Heart left ventricle (tissue), 16 donors: ENCODE data around the gene TNFRSF4. TPM values are rescaled to one million over a fixed set of nuclear protein-coding genes. Genes with fewer than 3 reads are reported as not detected.

Source experiments
- ATAC-seq, 4 donors: fragments of 200-7000 bp; cut with Tn5 transposase; one replicate each; pipeline ENCODE4 v1.9.1; 2020 to 2022; ENCODE audit warnings: moderate library complexity in 4 of 4, mild to moderate bottlenecking in 3 of 4, moderate number of reproducible peaks in 1 of 4
- DNase-seq, 5 donors: peaks; one replicate each; pipeline ENCODE4 v3.0.0-alpha.2; 2020
- H3K27ac ChIP-seq, 12 donors: fragments of 200-600 bp; sonication (generic) in 4 of 12; one replicate each; pipeline versions ENCODE4 v1.5.0 to v1.8.0; 2016 to 2022; ENCODE audit warnings: mild to moderate bottlenecking in 2 of 12
- H3K27me3 ChIP-seq, 9 donors: fragments of 200-600 bp; sonication (generic) in 2 of 9; one replicate each; pipeline versions ENCODE4 v1.5.1 to v1.8.0; 2016 to 2022; ENCODE audit warnings: mild to moderate bottlenecking in 3 of 9
- H3K36me3 ChIP-seq, 9 donors: fragments of 200-600 bp; sonication (generic) in 2 of 9; one replicate each; pipeline versions ENCODE4 v1.5.0 to v1.8.0; 2018 to 2022; ENCODE audit warnings: mild to moderate bottlenecking in 2 of 9
- H3K4me1 ChIP-seq, 12 donors: fragments of 200-600 bp; sonication (generic) in 4 of 12; one replicate each; pipeline versions ENCODE4 v1.5.0 to v1.8.0; 2016 to 2022; ENCODE audit warnings: mild to moderate bottlenecking in 3 of 12
- H3K4me3 ChIP-seq, 12 donors: fragments of 200-600 bp; sonication (generic) in 4 of 12; one replicate each; pipeline versions ENCODE4 v1.5.0 to v1.8.0; 2017 to 2022; ENCODE audit warnings: mild to moderate bottlenecking in 9 of 12, moderate library complexity in 4 of 12
- H3K9me3 ChIP-seq, 12 donors: fragments of 200-600 bp; sonication (generic) in 4 of 12; one replicate each; pipeline versions ENCODE4 v1.5.0 to v1.8.0; 2016 to 2022; ENCODE audit warnings: mild to moderate bottlenecking in 1 of 12
- CTCF ChIP-seq, 12 donors: fragments of 200-600 bp; sonication (generic) in 4 of 12; IDR thresholded peaks; one replicate each; pipeline versions ENCODE4 v1.5.0 to v1.8.0; 2018 to 2022; ENCODE audit warnings: antibody characterized with exemption in 12 of 12, mild to moderate bottlenecking in 5 of 12
- POLR2A ChIP-seq, 2 donors: fragments of 450-650 bp; IDR thresholded peaks; one replicate each; pipeline ENCODE4 v1.6.1; 2017; ENCODE audit warnings: antibody characterized with exemption in 2 of 2, mild to moderate bottlenecking in 2 of 2, moderate library complexity in 2 of 2
- WGBS, 4 donors: extraction: QIAGEN DNeasy Blood & Tissue Kit in 2 of 4; methylation state at CpG; one replicate each; pipeline versions ENCODE4 v1.1.5 to v1.1.7; 2013 to 2018; 5-methylcytosine and 5-hydroxymethylcytosine counted together
- intact Hi-C, 10 donors: fragments of 100-400 bp; cut with DNase I; formaldehyde crosslinking; loops; one replicate each; pipeline versions ENCODE4 v1.11.1 to v1.14.2; 2022
- polyA plus RNA-seq, 2 donors: library from polyadenylated mRNA; stranded (reverse); fragments of 200-250 nt; gene quantifications; one replicate each; pipeline ENCODE4 v1.2.3, GENCODE V29; 2013
- total RNA-seq, 9 donors: library from RNA; depleted of rRNA in 2 of 9; stranded (reverse); fragments of >200 nt in 2 of 9; fragmentation: NEBNext Ultra II Directional in 3 of 9; extraction: Animal tissue kit (Norgen Biotek cat#: 25700) in 3 of 9; gene quantifications; one replicate each; pipeline versions ENCODE4 v1.1.0 to v1.2.4, GENCODE V29; 2016 to 2023
- donor health status: ischemic (EF 13 %, LVEDD 7.1; RV severe dilation, severe dysfunction).
- donor health status: healthy with polysubstance abuse.
- donor health status: DM: no; HTN: yes; CAD: no.
- donor health status: DM: no; HTN: no; CAD: no.
- donor health status: ischemic (EF 25% LVEDD 6.9; RV normal size, moderate dysfunction).
- donor health status: ischemic (EF 25% LVEDD 5.7; RV mildly dilated, moderate dysfunction).
- donor health status: healthy.
- donor health status: DM: yes; HTN: yes; CAD: no.
- donor health status: ischemic (EF 35%, LVEDD 5.7; RV mildly dilated, moderate dysfunction).
- donor health status: nonischemic (EF 11% LVEDD 7.7; RV severe dilation, severe dysfunction).
- donor health status: DM: yes; HTN: yes; CAD: no.
- donor health status: PGD.
- donor health status: ischemic (EF 29% LVEDD 5.4; RV normal size, mild dysfunction).
- donor health status: nonischemic (EF 23%, LVEDD 6.1; RV moderate dilation, normal function).

The TNFRSF4 gene
- total and polyA plus RNA-seq, 11 donors = 1.1 to 23.8 (median 2.7) TPM

- H3K36me3 ChIP-seq = peaks cover 0 to 62% (median 50%) of the 10 kb centered on the region in 9 donors
- DNase-seq (no peak), ATAC-seq (no peak)
Observed at GRCh38 chr1:1254667-1254998, 40.7 kb upstream of the TNFRSF4 start.

GRCh38 chr1:1253972-1254666 lies 40.2 kb upstream of the TNFRSF4 start:
- no peaks in the 10 kb centered on the region for H3K27me3 ChIP-seq
- 93 to 95% (median 95%) methylated on average over 36 to 50 of the region's 50 CpGs for WGBS, 4 donors
- TF ChIP-seq CTCF (IDR thresholded peaks at IDR 0.05) (no peak), POLR2A (IDR thresholded peaks at IDR 0.05) (no peak)
- no peaks in the 10 kb centered on the region for H3K9me3 ChIP-seq
- DNase-seq (no peak), ATAC-seq (no peak)
- H3K4me3 ChIP-seq = no peak overlapping the region
- peaks cover 0 to 6% (median 0%) of the 10 kb centered on the region in 12 donors for H3K4me1 ChIP-seq
- H3K27ac ChIP-seq = no peak overlapping the region
- intact Hi-C loops = loop anchor here in 3 of 10 donors (2.0 to 5.0 kb wide), 2 partner anchors 131 to 132 kb away; no protein-coding TSS in a partner anchor
- peaks cover 0 to 59% (median 48%) of the 10 kb centered on the region in 9 donors for H3K36me3 ChIP-seq

More at GRCh38 chr1:1254667-1254998, 40.7 kb upstream of the TNFRSF4 start:
- no peak overlapping the region for H3K4me3 ChIP-seq
- no peak overlapping the region for H3K27ac ChIP-seq
- 87 to 92% (median 90%) methylated on average over 11 to 21 of the region's 21 CpGs for WGBS, 4 donors
- TF ChIP-seq CTCF (IDR thresholded peaks at IDR 0.05) (no peak), POLR2A (IDR thresholded peaks at IDR 0.05) (no peak)
- peaks cover 0 to 10% (median under 1%) of the 10 kb centered on the region in 12 donors for H3K4me1 ChIP-seq
- H3K9me3 ChIP-seq = no peaks in the 10 kb centered on the region
- H3K27me3 ChIP-seq = no peaks in the 10 kb centered on the region
- intact Hi-C loops = loop anchor here in 2 of 10 donors (5.0 kb wide), 1 partner anchor 132 kb away; no protein-coding TSS in a partner anchor

DNA sequence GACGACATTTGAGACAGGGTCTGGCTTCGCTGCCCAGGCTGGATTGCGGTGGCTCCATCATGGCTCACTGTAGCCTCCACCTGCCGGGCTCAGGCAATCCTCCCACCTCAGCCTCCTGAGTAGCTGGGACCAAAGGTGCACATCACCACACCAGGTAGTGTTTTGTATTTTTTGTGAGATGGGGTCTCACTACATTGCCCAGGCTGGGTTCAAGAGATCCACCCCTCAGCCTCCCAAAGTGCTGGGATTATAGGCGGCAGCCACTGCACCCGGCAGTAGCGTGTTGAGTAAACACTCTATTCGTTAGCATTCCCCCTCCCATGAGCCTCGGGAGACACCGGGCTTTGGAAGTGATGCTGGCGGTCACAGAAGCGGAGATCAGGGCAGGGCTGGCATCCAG lies 39.4 kb upstream of the TNFRSF4 start:
- Histone ChIP-seq H3K36me3 (peaks cover 0 to 53% (median 45%) of the 10 kb centered on the region in 9 donors), H3K27ac (no peak overlapping the region)

More for the DNA sequence above, 39.4 kb upstream of the TNFRSF4 start:
- intact Hi-C loops = loop anchor here in 3 of 10 donors (2.0 to 5.0 kb wide), 2 partner anchors 131 kb away; no protein-coding TSS in a partner anchor
- no peak overlapping the region for H3K4me3 ChIP-seq
- TF ChIP-seq POLR2A (IDR thresholded peaks at IDR 0.05) = no peak
- TF ChIP-seq CTCF (IDR thresholded peaks at IDR 0.05) = no peak
- no peaks in the 10 kb centered on the region for H3K9me3 ChIP-seq
- ATAC-seq = no peak
- H3K27me3 ChIP-seq = no peaks in the 10 kb centered on the region
- WGBS, 4 donors = 85 to 99% (median 93%) methylated on average over 12 of the region's 12 CpGs
- no peaks in the 10 kb centered on the region for H3K4me1 ChIP-seq
- no peak for DNase-seq
